Activated CD4-positive, alpha-beta T cell treated with anti-CD3 and anti-CD28 coated beads for 36 hours (primary cell): ENCODE results near the gene SLC11A1. TPM values are rescaled to one million over a fixed set of nuclear protein-coding genes. Genes with fewer than 3 reads are reported as not detected.

Source experiments
- ATAC-seq: fragments of 200-7000 bp; cut with Tn5 transposase; one replicate; pipeline ENCODE4 v1.10.0; 2021; ENCODE audit warnings: mild to moderate bottlenecking, moderate library complexity
- CTCF ChIA-PET: fragments of 350-600 bp; sonication (Branson Sonifier 250); formaldehyde crosslinking; loops from one replicate; lab custom pipeline; 2021; ENCODE audit warnings: antibody characterized with exemption; lab: Charles Lee
- POLR2A ChIA-PET: fragments of 350-600 bp; sonication (Branson Sonifier 250); formaldehyde crosslinking; loops from one replicate; lab custom pipeline; 2021; ENCODE audit warnings: antibody characterized with exemption, inconsistent platforms; lab: Charles Lee
- DNase-seq: peaks from one replicate; pipeline ENCODE4 v3.0.0-alpha.2; 2020
- H3K27ac Mint-ChIP-seq: one replicate; pipeline ENCODE4 v1.8.0; 2021; ENCODE audit warnings: mixed read lengths
- H3K27me3 Mint-ChIP-seq: one replicate; pipeline ENCODE4 v1.8.0; 2021; ENCODE audit warnings: mixed read lengths
- H3K36me3 Mint-ChIP-seq: one replicate; pipeline ENCODE4 v1.8.0; 2021; ENCODE audit warnings: low read depth, mixed read lengths
- H3K4me1 Mint-ChIP-seq: one replicate; pipeline ENCODE4 v1.8.0; 2021; ENCODE audit warnings: mixed read lengths
- H3K4me3 Mint-ChIP-seq: one replicate; pipeline ENCODE4 v1.8.0; 2021; ENCODE audit warnings: mild to moderate bottlenecking, moderate library complexity, mixed read lengths
- H3K9me3 Mint-ChIP-seq: one replicate; pipeline ENCODE4 v1.8.0; 2021; ENCODE audit warnings: low read depth, mixed read lengths
- intact Hi-C, 2 experiments: fragments of 100-400 bp; cut with DNase I in 1 of 2; cut with micrococcal nuclease in 1 of 2; formaldehyde crosslinking; loops; one replicate each; pipeline versions ENCODE4 v1.14.2 to v1.15.1; 2022 to 2024; cut with DNase I, micrococcal nuclease
- total RNA-seq, 2 experiments: library from RNA; stranded (reverse); gene quantifications; one replicate each; pipeline ENCODE4 v1.2.3, GENCODE V29; 2021

The SLC11A1 gene, protein sequence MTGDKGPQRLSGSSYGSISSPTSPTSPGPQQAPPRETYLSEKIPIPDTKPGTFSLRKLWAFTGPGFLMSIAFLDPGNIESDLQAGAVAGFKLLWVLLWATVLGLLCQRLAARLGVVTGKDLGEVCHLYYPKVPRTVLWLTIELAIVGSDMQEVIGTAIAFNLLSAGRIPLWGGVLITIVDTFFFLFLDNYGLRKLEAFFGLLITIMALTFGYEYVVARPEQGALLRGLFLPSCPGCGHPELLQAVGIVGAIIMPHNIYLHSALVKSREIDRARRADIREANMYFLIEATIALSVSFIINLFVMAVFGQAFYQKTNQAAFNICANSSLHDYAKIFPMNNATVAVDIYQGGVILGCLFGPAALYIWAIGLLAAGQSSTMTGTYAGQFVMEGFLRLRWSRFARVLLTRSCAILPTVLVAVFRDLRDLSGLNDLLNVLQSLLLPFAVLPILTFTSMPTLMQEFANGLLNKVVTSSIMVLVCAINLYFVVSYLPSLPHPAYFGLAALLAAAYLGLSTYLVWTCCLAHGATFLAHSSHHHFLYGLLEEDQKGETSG
- under 1 TPM; 0.05 to 0.09 TPM for total RNA-seq

DNA sequence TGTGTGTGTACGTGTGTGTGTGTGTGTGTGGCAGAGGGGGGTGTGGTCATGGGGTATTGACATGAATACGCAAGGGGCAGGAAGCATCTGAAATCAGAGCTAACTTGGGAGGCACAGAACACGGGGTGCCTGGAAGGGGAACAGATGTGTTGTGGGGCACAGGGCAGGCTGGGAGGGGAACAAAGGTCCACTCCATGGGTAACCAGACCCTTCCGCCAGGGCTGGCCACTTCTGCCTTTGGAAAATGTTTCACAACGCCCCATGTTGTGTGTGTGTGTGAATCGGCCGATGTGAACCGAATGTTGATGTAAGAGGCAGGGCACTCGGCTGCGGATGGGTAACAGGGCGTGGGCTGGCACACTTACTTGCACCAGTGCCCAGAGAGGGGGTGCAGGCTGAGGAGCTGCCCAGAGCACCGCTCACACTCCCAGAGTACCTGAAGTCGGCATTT, at the start of gene SLC11A1:
Gene SLC11A1, plus strand, starts transcription at position 358 of the 451 bp plus-strand sequence. CDS start 96 bp downstream, outside the sequence.
- Mint-ChIP-seq H3K36me3 (no peaks in the 10 kb centered on the region), H3K9me3 (no peaks in the 10 kb centered on the region), H3K4me1 (no peaks in the 10 kb centered on the region), H3K4me3 (no peak within 1 kb of the TSS), H3K27ac (no peak within 1 kb of the TSS), H3K27me3 (no peaks in the 10 kb centered on the region)
- no peak for ATAC-seq
- DNase-seq, result no peak
- POLR2A ChIA-PET, result interaction anchor here (0.6 kb wide), 1 partner anchor 478 kb away, joined by 3 read pairs; no protein-coding TSS in a partner anchor
- CTCF ChIA-PET, result no interaction called here
- intact Hi-C loops, result no loop called here

DNA sequence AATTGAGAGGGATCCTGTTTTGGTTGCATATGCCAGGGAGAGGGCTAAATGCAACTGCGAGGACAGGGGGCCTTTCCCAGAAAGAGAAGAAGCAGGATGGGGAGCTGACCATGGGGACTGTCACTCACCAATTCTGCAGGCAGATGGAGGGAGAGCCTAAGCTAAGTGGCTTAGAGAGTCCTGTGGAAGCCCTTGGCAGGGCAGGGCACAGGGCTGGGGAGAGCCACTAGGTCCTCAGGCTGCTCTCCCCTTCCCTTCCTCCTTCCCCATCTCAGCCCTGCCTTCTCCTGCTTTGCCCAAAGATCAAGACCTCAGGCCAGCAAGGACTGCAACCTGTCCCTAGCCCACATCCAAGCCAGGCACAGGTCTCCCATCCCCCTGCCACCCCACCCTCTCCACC, 49.8 kb upstream of the SLC11A1 start:
- Mint-ChIP-seq H3K27me3 (no peaks in the 10 kb centered on the region), H3K27ac (no peak overlapping the region), H3K36me3 (no peaks in the 10 kb centered on the region), H3K9me3 (no peaks in the 10 kb centered on the region), H3K4me1 (peaks cover 6% of the 10 kb centered on the region), H3K4me3 (no peak overlapping the region)
- POLR2A ChIA-PET, result no interaction called here
- intact Hi-C loops, result no loop called here
- CTCF ChIA-PET, result interaction anchor here (0.5 kb wide), 1 partner anchor 24 kb away, joined by 3 read pairs; no protein-coding TSS in a partner anchor
- DNase-seq (no peak), ATAC-seq (no peak)

DNA sequence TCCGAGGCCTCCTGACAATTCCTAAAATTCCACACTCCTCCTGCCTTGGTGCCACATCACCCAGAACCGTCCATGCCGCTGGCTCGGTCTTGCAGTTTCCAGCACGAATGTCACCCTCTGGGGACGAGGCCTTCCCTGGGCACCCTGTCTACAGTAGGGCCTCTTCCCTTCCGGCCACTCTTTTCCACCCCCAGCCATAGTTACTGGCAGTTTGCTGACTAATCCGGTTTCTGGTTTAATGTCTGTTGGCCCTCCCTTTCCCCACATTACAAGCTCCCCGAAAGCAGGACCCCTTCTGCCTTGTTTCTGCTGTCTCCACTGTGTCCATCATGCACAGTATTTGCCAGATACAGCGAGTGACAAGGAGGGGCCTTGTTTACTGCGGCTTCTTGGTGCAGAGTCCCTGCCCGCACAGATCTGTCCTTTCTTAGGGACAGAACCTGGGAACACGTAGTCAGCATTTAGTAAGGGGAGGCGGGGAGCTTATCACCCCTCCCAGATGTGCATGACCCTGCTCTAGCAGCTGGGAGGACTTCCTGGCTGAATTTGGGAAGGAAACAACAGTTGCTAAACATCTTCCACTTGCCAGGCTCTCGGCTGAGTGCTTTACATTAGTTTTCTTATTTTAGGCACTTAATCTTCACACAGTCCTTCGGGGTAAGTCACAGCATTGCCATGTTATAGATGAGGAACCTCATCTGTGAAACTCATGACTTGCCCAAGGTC, 49.0 kb upstream of the SLC11A1 start:
- no peak overlapping the region for H3K27ac Mint-ChIP-seq
- H3K4me3 Mint-ChIP-seq, result no peak overlapping the region
- DNase-seq, result peak; percentile 17
- H3K9me3 Mint-ChIP-seq, result no peaks in the 10 kb centered on the region
- ChIA-PET CTCF (interaction anchor here (0.5 to 2.1 kb wide), 3 partner anchors 25 to 314 kb away, joined by 3 to 5 read pairs (median 3); no protein-coding TSS in a partner anchor), POLR2A (no interaction called here)
- intact Hi-C loops, result no loop called here
- no peaks in the 10 kb centered on the region for H3K27me3 Mint-ChIP-seq
- peak; percentile 47 for ATAC-seq
- no peaks in the 10 kb centered on the region for H3K36me3 Mint-ChIP-seq
- peaks cover 6% of the 10 kb centered on the region for H3K4me1 Mint-ChIP-seq

DNA sequence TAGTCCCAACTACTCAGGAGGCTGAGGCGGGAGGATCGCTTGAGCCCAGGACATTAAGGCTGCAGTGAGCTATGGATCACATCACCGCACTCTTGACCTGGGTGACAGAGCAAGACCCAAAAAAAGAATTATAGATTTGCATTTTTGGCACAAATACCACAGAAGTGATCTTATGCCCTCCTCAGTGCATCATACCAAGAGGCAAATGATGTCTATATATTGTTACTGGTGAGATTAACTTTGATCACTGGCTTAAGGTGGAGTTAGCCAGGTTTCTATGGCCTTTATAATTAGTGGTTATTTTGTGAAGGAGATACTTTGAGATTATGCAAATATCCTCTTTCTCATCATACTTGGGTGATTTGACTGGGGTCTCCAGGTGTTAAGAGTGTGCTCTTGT, 47.5 kb upstream of the SLC11A1 start:
- H3K4me1 Mint-ChIP-seq, result peaks cover 6% of the 10 kb centered on the region
- POLR2A ChIA-PET, result no interaction called here
- no peaks in the 10 kb centered on the region for H3K36me3 Mint-ChIP-seq
- H3K9me3 Mint-ChIP-seq, result no peaks in the 10 kb centered on the region
- intact Hi-C loops, result no loop called here
- ATAC-seq (no peak), DNase-seq (no peak)
- CTCF ChIA-PET, result interaction anchor here (0.6 to 2.1 kb wide), 3 partner anchors 33 to 95 kb away, joined by 3 to 5 read pairs (median 4); no protein-coding TSS in a partner anchor
- no peaks in the 10 kb centered on the region for H3K27me3 Mint-ChIP-seq
- no peak overlapping the region for H3K27ac Mint-ChIP-seq
- no peak overlapping the region for H3K4me3 Mint-ChIP-seq

DNA sequence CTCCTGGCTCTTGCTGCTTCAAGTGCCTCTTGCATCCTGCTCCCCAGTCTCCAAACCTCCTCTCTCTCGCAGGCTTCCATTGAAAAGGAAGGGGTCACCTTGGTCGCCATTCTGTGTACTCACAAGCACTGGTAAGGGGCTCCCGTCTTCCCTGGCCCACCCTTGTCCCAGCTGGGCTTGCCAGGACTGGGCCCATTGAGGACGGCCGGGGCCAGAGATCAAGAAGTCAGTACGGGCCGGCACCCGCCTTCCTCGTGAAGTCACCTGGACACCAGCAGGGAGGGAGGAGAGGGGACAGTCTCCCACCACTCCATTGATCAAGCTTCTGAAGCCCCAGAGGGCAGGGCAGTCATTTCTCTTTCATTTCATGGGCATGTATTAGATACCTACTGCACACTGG, 41.4 kb upstream of the SLC11A1 start:
- CTCF ChIA-PET, result no interaction called here
- Mint-ChIP-seq H3K9me3 (no peaks in the 10 kb centered on the region), H3K4me1 (no peaks in the 10 kb centered on the region), H3K4me3 (no peak overlapping the region), H3K27me3 (no peaks in the 10 kb centered on the region), H3K36me3 (no peaks in the 10 kb centered on the region), H3K27ac (no peak overlapping the region)
- POLR2A ChIA-PET, result no interaction called here
- ATAC-seq (no peak), DNase-seq (no peak)
- intact Hi-C loops, result no loop called here

DNA sequence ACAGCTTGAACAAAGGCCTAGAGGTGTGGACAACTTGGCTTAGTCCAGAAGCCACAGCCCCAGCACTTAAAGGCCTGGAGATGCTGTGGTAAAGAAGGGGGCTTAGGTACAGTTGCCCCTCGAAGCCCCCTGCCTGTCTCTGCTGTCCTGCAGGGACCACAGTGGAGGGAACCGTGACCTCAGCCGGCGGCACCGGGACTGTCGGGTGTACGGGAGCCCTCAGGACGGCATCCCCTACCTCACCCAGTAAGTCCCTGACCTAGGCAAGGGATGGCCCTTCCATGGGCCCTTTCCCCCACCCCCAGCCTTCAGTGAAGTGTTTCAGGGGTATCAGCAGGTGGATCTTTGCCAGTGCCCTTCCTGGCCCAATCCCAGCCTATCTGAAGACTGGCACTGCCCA, 40.7 kb upstream of the SLC11A1 start:
- ChIA-PET CTCF (no interaction called here), POLR2A (no interaction called here)
- Mint-ChIP-seq H3K27ac (no peak overlapping the region), H3K4me1 (no peaks in the 10 kb centered on the region), H3K4me3 (no peak overlapping the region), H3K36me3 (no peaks in the 10 kb centered on the region), H3K27me3 (no peaks in the 10 kb centered on the region), H3K9me3 (no peaks in the 10 kb centered on the region)
- DNase-seq, result no peak
- intact Hi-C loops, result no loop called here
- no peak for ATAC-seq

DNA sequence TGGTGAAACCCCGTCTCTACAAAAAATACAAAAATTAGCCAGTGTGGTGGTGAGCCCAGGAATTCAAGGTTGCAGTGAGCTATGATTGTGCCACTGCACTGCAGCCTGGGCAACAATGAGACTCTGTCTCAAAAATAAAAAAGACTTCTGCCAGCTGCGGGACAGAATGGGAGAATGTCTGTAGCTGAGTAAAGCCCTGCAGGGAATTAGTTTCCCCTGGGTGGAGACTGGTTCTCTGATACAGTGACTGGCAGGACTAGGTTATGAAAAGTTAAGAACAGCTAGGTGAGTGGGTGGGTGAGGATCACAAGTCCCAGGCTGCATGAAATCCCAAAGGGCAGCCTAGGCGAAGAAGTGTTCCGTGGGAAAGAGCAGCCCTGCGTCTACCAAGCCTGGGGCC, 39.2 kb upstream of the SLC11A1 start:
- ChIA-PET CTCF (interaction anchor here (0.9 kb wide), 1 partner anchor 15 kb away, joined by 3 read pairs; no protein-coding TSS in a partner anchor), POLR2A (no interaction called here)
- Mint-ChIP-seq H3K9me3 (no peaks in the 10 kb centered on the region), H3K27ac (no peak overlapping the region), H3K36me3 (no peaks in the 10 kb centered on the region), H3K4me1 (no peaks in the 10 kb centered on the region), H3K4me3 (no peak overlapping the region), H3K27me3 (no peaks in the 10 kb centered on the region)
- intact Hi-C loops, result no loop called here
- DNase-seq, result no peak
- ATAC-seq, result no peak

DNA sequence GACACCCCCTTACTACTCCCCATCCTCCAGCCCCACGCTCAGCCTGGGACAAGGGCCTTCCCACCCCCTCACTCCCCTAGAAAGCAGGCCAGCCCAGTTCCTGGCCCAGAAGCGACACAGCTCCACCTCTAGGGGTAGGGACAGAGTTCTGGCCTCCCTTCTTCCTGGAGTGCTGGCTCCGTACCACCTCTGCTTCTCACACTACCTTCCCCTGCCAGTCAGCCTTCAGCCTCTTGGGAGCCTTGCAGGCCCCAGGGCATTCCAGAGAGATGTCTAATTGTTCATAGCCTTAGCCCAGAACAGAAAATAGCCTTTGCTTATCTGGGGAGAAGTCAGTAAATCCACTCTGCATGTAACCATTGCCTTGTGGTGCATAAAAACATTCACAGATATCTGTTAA, 38.5 kb upstream of the SLC11A1 start:
- Mint-ChIP-seq H3K4me3 (no peak overlapping the region), H3K36me3 (no peaks in the 10 kb centered on the region), H3K27me3 (no peaks in the 10 kb centered on the region), H3K4me1 (no peaks in the 10 kb centered on the region), H3K9me3 (no peaks in the 10 kb centered on the region), H3K27ac (no peak overlapping the region)
- CTCF ChIA-PET, result interaction anchor here (0.9 kb wide), 1 partner anchor 16 kb away, joined by 3 read pairs; no protein-coding TSS in a partner anchor
- no peak for ATAC-seq
- intact Hi-C loops, result no loop called here
- DNase-seq, result no peak
- POLR2A ChIA-PET, result no interaction called here

DNA sequence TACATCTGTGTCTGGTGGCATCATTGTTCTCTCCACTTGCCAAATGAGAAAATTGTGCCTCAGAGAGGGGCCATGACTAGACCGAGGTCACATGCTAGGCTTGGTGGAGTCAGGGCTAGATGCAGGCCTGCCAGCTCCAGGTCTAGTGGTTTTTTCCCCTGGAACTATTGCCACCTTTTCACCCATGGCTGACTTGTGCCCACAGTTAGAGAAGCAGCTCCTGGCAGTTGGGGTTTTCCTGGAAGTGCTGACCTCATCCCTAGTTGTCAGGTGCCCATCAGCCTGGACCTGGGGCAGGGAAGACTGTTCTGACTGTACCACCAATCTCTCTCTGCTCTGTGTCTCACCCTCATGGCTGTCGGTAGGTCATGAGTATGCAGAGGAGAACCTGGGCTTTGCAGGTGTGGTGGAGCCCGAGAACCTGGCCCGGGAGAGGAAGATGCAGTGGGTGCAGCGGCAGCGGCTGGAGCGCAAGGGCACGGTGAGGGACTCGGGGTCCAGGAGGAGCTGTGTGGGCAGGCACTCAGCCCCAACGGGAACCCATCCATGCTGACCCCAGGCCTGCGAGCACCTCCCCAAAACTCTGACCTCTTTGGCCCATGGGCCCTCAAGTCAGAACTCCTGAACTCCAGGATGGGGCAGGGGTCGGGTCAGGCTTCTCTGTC, 37.9 kb upstream of the SLC11A1 start:
- DNase-seq, result no peak
- CTCF ChIA-PET, result no interaction called here
- intact Hi-C loops, result no loop called here
- Mint-ChIP-seq H3K4me1 (no peaks in the 10 kb centered on the region), H3K27ac (no peak overlapping the region), H3K4me3 (no peak overlapping the region), H3K9me3 (no peaks in the 10 kb centered on the region), H3K27me3 (no peaks in the 10 kb centered on the region), H3K36me3 (no peaks in the 10 kb centered on the region)
- POLR2A ChIA-PET, result no interaction called here
- no peak for ATAC-seq

DNA sequence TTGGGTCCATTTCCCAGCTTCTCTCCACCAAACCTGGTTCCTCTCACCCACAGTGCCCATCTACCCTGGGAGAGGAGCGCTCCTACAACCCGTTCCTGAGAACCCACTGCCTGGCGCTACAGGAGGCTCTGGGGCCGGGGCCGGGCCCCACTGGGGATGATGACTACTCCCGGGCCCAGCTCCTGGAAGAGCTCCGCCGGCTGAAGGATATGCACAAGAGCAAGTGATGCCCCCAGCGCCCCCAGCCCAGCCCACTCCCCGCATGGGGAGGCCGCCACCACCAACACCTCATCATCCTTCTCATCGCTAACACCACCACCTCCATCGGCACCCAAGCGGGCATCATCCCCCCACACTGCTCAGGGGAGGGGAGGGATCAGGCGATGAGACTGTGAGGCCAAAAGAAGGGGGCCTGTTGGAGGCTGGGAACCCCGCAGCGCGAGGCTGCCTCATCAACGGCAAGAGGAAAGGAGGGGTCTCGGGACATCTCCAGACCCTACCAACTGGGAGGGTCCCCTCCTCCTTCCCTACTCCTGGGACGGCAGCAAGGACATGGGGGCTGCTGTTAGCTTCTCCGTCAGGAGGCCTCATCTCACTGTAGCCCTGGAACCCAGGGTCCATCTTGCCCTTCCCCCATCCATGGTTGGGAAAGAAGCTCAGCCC, 37.2 kb upstream of the SLC11A1 start:
- Mint-ChIP-seq H3K36me3 (peaks cover 2% of the 10 kb centered on the region), H3K27ac (no peak overlapping the region), H3K9me3 (peaks cover 2% of the 10 kb centered on the region), H3K4me3 (no peak overlapping the region), H3K4me1 (no peaks in the 10 kb centered on the region), H3K27me3 (no peaks in the 10 kb centered on the region)
- CTCF ChIA-PET, result no interaction called here
- ATAC-seq (no peak), DNase-seq (no peak)
- POLR2A ChIA-PET, result no interaction called here
- intact Hi-C loops, result no loop called here
